RWPE1 (cell line): ENCODE results near the gene MMAB.

ENCODE experiments used
- CTCF ChIA-PET: fragments of 350-600 bp; sonication (Branson Sonifier 250); formaldehyde crosslinking; extraction: SDS; loops from one replicate; lab custom pipeline; 2021; lab: Yijun Ruan, JAX
- POLR2A ChIA-PET: fragments of 400-600 bp; formaldehyde crosslinking; extraction: SDS; loops from one replicate; lab custom pipeline; 2020; ENCODE audit warnings: antibody characterized with exemption; ENCODE audit not compliant: low non-redundant PET; lab: Yijun Ruan, JAX
- DNase-seq: peaks from one replicate; pipeline ENCODE4 v3.0.0; 2012; ENCODE audit warnings: low spot score
- H3K27ac ChIP-seq: fragments of 450-650 bp; 2 replicates; pipeline ENCODE4 v1.5.1; 2017
- TF ChIP-seq, protein P1 (sequence below): fragments of 450-650 bp; conservative IDR thresholded peaks from 2 replicates; pipeline ENCODE4 v1.5.1; 2017; ENCODE audit warnings: low read depth, mild to moderate bottlenecking

The MMAB gene

DNA sequence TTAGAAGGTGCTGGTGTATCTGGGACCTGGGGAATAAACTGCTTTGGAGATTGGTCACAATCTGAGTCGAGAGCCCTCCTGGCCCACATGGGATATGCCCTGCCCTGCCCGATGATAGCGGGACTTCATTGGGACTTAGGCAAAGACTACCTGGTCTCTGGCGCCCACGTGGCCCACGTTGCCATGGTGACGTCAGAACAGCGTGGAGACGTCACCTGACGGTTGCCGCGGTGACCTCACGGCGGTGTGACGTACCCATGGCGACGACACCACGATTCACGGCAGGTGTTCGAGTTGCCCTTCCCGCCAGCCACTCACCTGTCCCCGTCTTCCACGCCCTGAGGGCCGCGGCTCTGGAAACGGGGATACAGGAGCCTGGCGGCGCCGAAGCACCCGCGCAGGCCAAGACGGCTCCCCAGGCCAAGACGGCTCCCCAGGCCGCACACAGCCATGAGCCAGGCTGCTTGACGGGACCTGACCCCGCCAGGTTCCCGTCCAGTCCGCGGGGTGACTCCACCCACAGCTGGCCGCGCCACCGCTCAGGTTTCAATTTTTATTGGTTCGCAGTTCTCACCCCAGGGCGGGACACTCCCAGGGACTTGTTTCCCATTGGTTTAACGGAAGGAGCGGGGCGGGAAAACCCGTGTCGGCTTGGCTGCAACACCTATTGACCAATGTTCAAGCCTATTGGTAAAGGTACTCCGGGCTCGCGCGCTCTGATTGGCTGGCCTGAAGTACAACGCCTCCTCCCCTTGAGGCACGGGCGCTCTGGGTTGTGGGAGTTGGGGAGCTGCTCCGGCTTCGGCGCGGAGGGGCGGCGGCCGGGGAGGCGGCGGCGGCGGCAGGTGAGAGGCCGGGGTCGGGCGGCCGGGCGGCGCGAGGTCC is at the start of gene MMAB, which contains the start of gene MVK:
Gene MMAB (minus strand): TSS at position 476 of the 885 bp plus-strand sequence. CDS start 24 bp downstream, at position 452.
Gene MVK (plus strand): TSS at position 766 of the 885 bp plus-strand sequence. CDS start 1,029 bp downstream, outside the sequence.
- TF ChIP-seq, protein P1, sequence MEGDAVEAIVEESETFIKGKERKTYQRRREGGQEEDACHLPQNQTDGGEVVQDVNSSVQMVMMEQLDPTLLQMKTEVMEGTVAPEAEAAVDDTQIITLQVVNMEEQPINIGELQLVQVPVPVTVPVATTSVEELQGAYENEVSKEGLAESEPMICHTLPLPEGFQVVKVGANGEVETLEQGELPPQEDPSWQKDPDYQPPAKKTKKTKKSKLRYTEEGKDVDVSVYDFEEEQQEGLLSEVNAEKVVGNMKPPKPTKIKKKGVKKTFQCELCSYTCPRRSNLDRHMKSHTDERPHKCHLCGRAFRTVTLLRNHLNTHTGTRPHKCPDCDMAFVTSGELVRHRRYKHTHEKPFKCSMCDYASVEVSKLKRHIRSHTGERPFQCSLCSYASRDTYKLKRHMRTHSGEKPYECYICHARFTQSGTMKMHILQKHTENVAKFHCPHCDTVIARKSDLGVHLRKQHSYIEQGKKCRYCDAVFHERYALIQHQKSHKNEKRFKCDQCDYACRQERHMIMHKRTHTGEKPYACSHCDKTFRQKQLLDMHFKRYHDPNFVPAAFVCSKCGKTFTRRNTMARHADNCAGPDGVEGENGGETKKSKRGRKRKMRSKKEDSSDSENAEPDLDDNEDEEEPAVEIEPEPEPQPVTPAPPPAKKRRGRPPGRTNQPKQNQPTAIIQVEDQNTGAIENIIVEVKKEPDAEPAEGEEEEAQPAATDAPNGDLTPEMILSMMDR: no peak

DNA sequence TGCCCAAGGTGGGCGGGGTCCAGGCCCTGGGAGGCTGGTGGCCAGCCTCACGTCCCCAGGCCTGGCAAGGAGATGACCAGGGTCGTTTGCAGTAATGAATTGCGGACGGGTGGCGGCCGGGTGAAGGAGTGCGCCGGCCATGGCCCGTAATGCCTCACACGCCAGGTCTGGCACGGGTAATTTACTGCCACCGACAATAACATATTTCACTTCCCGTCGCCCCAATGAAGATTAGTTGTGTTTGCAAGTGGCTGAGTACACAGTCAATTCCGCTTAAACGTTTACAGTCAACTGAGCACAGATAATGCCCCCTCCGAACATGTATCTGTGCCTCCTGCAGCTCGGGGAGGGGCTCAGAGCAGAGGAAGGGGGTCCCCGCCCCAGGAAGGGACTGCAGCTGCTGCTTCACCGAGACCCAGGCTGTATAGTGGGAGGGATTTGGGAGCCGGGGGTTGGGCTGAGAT is 48.6 kb upstream of the MMAB start:
- no peak overlapping the region for H3K27ac ChIP-seq
- POLR2A ChIA-PET: no interaction called here
- no peak for DNase-seq
- CTCF ChIA-PET: interaction anchor here (1.4 to 1.5 kb wide), 2 partner anchors 9 to 24 kb away, joined by 4 to 5 read pairs; no protein-coding TSS in a partner anchor
- TF ChIP-seq, protein P1: no peak

More for the DNA sequence above, at the start of gene MMAB, which contains the start of gene MVK:
- DNase-seq: peak; percentile 99
- CTCF ChIA-PET: interaction anchor here (0.5 to 1.1 kb wide), 5 partner anchors 9 to 199 kb away, joined by 3 read pairs; no protein-coding TSS in a partner anchor
- H3K27ac ChIP-seq: peak within 1 kb of the TSS; percentile 81
- POLR2A ChIA-PET: interaction anchor here (1.0 kb wide), 1 partner anchor 9 kb away, joined by 3 read pairs; no protein-coding TSS in a partner anchor

DNA sequence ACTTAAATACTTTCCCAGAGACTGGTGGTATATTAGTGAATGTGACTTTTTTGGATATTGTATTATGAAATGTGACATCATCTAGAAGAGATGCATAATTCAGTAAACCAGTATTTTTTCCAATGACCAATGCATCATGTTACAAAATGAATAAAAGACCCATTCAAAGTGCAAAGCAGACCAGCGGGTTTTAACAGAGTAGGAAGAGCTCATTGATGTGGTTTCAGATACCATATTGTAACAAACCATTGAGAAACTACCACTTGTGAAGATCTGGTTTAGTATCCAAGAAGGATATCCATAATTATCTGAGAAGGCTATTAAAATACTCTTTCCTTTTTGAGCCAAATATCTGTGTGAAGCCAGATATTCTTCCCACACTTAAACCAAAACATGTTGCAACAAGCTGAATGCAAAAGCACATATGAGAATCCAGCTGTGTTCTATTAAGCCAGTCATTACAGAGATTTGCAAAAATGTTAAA is 47.9 kb upstream of the MMAB start:
- TF ChIP-seq, protein P1: no peak
- no peak overlapping the region for H3K27ac ChIP-seq
- no peak for DNase-seq
- ChIA-PET CTCF (interaction anchor here (1.4 to 1.5 kb wide), 2 partner anchors 8 to 24 kb away, joined by 4 to 5 read pairs; no protein-coding TSS in a partner anchor), POLR2A (no interaction called here)

DNA sequence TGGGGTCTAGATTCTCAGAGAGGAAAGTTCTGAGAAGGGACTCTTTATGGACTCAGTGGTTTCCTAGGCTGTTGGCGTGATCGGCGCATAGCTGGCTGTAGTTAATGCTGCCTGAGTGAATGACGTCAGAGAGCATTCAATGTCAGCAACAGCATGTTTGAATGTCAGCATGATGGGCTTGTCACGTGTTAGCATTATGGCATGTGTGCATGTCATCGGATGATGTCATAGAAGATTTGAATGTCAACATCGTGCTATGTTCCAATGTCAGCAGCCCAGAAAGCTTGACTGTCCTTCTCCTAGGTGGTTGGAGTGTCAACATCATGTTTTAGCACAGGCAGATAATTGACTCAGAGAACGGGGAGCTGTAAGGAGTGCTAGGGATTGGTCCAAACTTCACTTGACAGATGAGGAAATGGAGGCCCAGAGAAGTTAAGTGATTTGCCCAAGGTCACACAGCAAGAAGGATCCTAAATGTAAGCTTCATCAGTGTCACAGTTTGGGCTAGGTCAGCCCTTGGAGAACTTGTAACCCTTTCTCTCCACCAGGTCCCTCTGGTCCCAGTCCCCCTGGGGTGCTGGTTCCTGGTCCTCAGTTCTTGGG is 45.8 kb upstream of the MMAB start:
- ChIA-PET POLR2A (no interaction called here), CTCF (interaction anchor here (1.4 kb wide), 1 partner anchor 22 kb away, joined by 3 read pairs; no protein-coding TSS in a partner anchor)
- H3K27ac ChIP-seq: no peak overlapping the region
- TF ChIP-seq, protein P1: no peak
- DNase-seq: no peak

DNA sequence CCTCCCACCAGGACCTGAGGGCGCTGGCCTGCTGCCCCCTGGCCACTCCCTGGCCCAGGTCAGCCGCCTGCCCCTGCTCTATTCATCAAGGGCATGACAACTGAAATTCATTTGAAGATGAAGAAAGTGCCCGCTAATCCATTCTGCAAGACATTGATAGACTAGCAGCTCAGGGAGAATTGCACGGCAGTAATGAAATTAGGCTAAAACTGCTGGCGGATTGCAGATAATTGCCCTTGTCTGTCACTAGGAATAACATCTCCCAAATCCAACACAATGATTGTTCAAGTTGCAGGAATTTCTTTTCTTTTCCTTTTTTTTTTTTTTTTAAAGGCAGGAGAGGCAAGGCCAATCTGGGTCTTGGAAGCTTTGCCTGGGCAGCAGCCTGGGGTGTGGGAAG is 44.8 kb upstream of the MMAB start:
- no peak for DNase-seq
- ChIA-PET CTCF (interaction anchor here (0.6 to 1.4 kb wide), 2 partner anchors 21 to 136 kb away, joined by 3 to 4 read pairs; no protein-coding TSS in a partner anchor), POLR2A (no interaction called here)
- no peak overlapping the region for H3K27ac ChIP-seq
- TF ChIP-seq, protein P1: no peak

DNA sequence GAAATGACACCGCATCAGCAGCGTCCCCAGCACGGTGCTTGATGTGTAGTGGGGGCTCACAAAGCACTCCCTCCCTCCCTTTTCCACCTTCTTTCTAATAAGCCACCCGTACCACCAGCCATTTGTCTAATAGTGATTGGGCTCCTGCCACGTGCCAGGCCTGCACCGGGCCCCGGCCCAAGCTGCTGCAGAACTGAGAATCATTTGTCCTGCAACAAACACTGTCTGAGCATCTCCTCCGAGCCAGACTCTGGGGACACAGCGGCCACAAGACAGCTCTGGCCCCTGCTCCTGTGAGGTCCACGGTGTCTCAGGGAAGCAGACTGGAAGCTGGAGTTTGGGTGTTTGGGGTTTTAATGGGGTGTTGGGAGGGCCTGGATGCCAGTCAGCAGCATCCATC is 44.2 kb upstream of the MMAB start:
- DNase-seq: no peak
- POLR2A ChIA-PET: no interaction called here
- H3K27ac ChIP-seq: no peak overlapping the region
- CTCF ChIA-PET: interaction anchor here (0.6 to 1.3 kb wide), 2 partner anchors 20 to 136 kb away, joined by 3 to 4 read pairs; no protein-coding TSS in a partner anchor
- TF ChIP-seq, protein P1: no peak
